Neural progenitor cell (in vitro differentiated cells): ENCODE results near the gene LRCH4.

Source experiments
- EZH2phosphoT487 ChIP-seq: fragments of 200-600 bp; sonication (generic); IDR thresholded peaks from 2 replicates; pipeline ENCODE4 v1.6.1; 2017; ENCODE audit warnings: antibody characterized with exemption
- TF ChIP-seq, protein P1 (sequence below): fragments of 200-600 bp; sonication (generic); IDR thresholded peaks from 2 replicates; pipeline ENCODE4 v1.5.1; 2017; ENCODE audit warnings: antibody characterized with exemption, mild to moderate bottlenecking

- TF ChIP-seq, protein P1, sequence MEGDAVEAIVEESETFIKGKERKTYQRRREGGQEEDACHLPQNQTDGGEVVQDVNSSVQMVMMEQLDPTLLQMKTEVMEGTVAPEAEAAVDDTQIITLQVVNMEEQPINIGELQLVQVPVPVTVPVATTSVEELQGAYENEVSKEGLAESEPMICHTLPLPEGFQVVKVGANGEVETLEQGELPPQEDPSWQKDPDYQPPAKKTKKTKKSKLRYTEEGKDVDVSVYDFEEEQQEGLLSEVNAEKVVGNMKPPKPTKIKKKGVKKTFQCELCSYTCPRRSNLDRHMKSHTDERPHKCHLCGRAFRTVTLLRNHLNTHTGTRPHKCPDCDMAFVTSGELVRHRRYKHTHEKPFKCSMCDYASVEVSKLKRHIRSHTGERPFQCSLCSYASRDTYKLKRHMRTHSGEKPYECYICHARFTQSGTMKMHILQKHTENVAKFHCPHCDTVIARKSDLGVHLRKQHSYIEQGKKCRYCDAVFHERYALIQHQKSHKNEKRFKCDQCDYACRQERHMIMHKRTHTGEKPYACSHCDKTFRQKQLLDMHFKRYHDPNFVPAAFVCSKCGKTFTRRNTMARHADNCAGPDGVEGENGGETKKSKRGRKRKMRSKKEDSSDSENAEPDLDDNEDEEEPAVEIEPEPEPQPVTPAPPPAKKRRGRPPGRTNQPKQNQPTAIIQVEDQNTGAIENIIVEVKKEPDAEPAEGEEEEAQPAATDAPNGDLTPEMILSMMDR: no peak
- no peak for TF ChIP-seq EZH2phosphoT487
These were observed 4.3 kb upstream of the LRCH4 start for GRCh38 chr7:100590077-100590737.
